B cell (primary cell): ENCODE measurements around the gene ACSL1. TPM values are rescaled to one million over a fixed set of nuclear protein-coding genes. Genes with fewer than 3 reads are reported as not detected.

Source experiments
- ATAC-seq: fragments of 200-7000 bp; cut with Tn5 transposase; one replicate; pipeline ENCODE4 v1.10.0; 2021; ENCODE audit warnings: low read depth, mild to moderate bottlenecking, moderate number of reproducible peaks, moderate library complexity
- CTCF ChIA-PET: fragments of 350-600 bp; sonication (Branson Sonifier 250); formaldehyde crosslinking; loops from one replicate; lab custom pipeline; 2021; ENCODE audit warnings: antibody characterized with exemption, inconsistent platforms; lab: Charles Lee
- POLR2A ChIA-PET: fragments of 350-600 bp; sonication (Branson Sonifier 250); formaldehyde crosslinking; loops from one replicate; lab custom pipeline; 2021; ENCODE audit warnings: antibody characterized with exemption; lab: Charles Lee
- DNase-seq: peaks from one replicate; pipeline ENCODE4 v3.0.0; 2013
- H2AFZ ChIP-seq: 2 replicates; pipeline ENCODE4 v1.6.1; 2012; ENCODE audit warnings: mild to moderate bottlenecking, low read depth, low read length; ENCODE audit not compliant: insufficient read depth, poor library complexity, severe bottlenecking
- H3K27ac ChIP-seq, 2 donors: 1 replicate in 1 of 2; 2 replicates in 1 of 2; pipeline ENCODE4 v1.5.1; 2012 to 2013; ENCODE audit warnings: low read length in 2 of 2, mild to moderate bottlenecking in 2 of 2, moderate library complexity in 1 of 2
- H3K27me3 ChIP-seq, 4 experiments: fragments of 200-600 bp in 1 of 4; sonication (generic) in 1 of 4; replicated peaks in 1 of 4; 1 replicate in 2 of 4; 2 replicates in 2 of 4; pipeline versions ENCODE4 v1.6.1 to v1.7.0; 2013 to 2016; ENCODE audit warnings: low read length in 3 of 4, mild to moderate bottlenecking in 2 of 4, mixed read lengths in 1 of 4, moderate library complexity in 1 of 4; ENCODE audit not compliant: insufficient read depth in 4 of 4, control insufficient read depth in 3 of 4; ENCODE audit errors: control extremely low read depth in 1 of 4
- H3K36me3 ChIP-seq, 2 experiments: replicated peaks in 1 of 2; 1 replicate in 1 of 2; 2 replicates in 1 of 2; pipeline versions ENCODE4 v1.6.1 to v1.7.1; 2013; ENCODE audit warnings: low read length in 1 of 2; ENCODE audit not compliant: insufficient read depth in 2 of 2, control insufficient read depth in 1 of 2; ENCODE audit errors: control extremely low read depth in 1 of 2, extremely low read depth in 1 of 2
- H3K4me1 ChIP-seq, 2 donors: fragments of 200-600 bp in 1 of 2; sonication (generic) in 1 of 2; 1 replicate in 1 of 2; 2 replicates in 1 of 2; pipeline versions ENCODE4 v1.5.1 to v1.6.1; 2013 to 2017; ENCODE audit warnings: low read length in 2 of 2; ENCODE audit not compliant: control insufficient read depth in 2 of 2, insufficient read depth in 2 of 2
- H3K4me2 ChIP-seq: replicated peaks from 2 replicates; pipeline ENCODE3; 2012; ENCODE audit warnings: mild to moderate bottlenecking, low read depth, low read length; ENCODE audit not compliant: poor library complexity, severe bottlenecking
- H3K4me3 ChIP-seq, 5 experiments: fragments of 200-600 bp in 1 of 5; sonication (generic) in 1 of 5; 1 replicate in 3 of 5; 2 replicates in 2 of 5; pipeline versions ENCODE4 v1.5.1 to v1.7.0; 2011 to 2016; ENCODE audit warnings: low read length in 4 of 5, mild to moderate bottlenecking in 4 of 5, low read depth in 2 of 5, control low read depth in 1 of 5, moderate library complexity in 1 of 5; ENCODE audit not compliant: insufficient read depth in 1 of 5; ENCODE audit errors: control extremely low read depth in 1 of 5, extremely low read depth in 1 of 5
- H3K79me2 ChIP-seq: fragments of 200-600 bp; sonication (generic); one replicate; pipeline ENCODE4 v1.6.0; 2016; ENCODE audit warnings: low read length; ENCODE audit not compliant: control insufficient read depth, insufficient read depth
- H3K9ac ChIP-seq: fragments of 200-600 bp; sonication (generic); 2 replicates; pipeline ENCODE4 v1.6.1; 2017; ENCODE audit warnings: mild to moderate bottlenecking, low read length, moderate library complexity
- H3K9me3 ChIP-seq, 3 donors: one replicate each; pipeline versions ENCODE4 v1.6.1 to v1.7.1; 2013; ENCODE audit warnings: low read length in 2 of 3; ENCODE audit not compliant: control insufficient read depth in 2 of 3, insufficient read depth in 1 of 3; ENCODE audit errors: control extremely low read depth in 1 of 3
- H4K20me1 ChIP-seq: 2 replicates; pipeline ENCODE4 v1.6.0; 2012; ENCODE audit warnings: mild to moderate bottlenecking, low read length; ENCODE audit not compliant: insufficient read depth, control insufficient read depth, poor library complexity, severe bottlenecking
- H3K27ac Mint-ChIP-seq: one replicate; pipeline ENCODE4 v1.8.0; 2021; ENCODE audit warnings: mixed read lengths
- H3K27me3 Mint-ChIP-seq: one replicate; pipeline ENCODE4 v1.8.0; 2021; ENCODE audit warnings: mixed read lengths
- H3K4me1 Mint-ChIP-seq: one replicate; pipeline ENCODE4 v1.8.0; 2021; ENCODE audit warnings: mixed read lengths
- H3K4me3 Mint-ChIP-seq: one replicate; pipeline ENCODE4 v1.8.0; 2021; ENCODE audit warnings: mixed read lengths
- H3K9me3 Mint-ChIP-seq: one replicate; pipeline ENCODE4 v1.8.0; 2022; ENCODE audit warnings: mixed read lengths; ENCODE audit not compliant: insufficient read depth
- EZH2 ChIP-seq: IDR thresholded peaks from 2 replicates; pipeline ENCODE4 v1.6.1; 2012; ENCODE audit warnings: borderline replicate concordance, low read depth, mild to moderate bottlenecking, moderate library complexity, low read length; ENCODE audit not compliant: insufficient read depth, poor library complexity, severe bottlenecking
- WGBS: methylation state at CpG from one replicate; pipeline ENCODE4 v1.1.5; 2013; ENCODE audit warnings: missing lambda C conversion rate; ENCODE audit not compliant: insufficient coverage; 5-methylcytosine and 5-hydroxymethylcytosine counted together
- intact Hi-C: fragments of 100-400 bp; cut with micrococcal nuclease; formaldehyde crosslinking; loops from one replicate; pipeline ENCODE4 v1.10.0; 2022
- polyA plus RNA-seq: library from polyadenylated mRNA; depleted of rRNA; stranded (reverse); fragments of >200 nt; gene quantifications from 2 replicates; pipeline ENCODE4 v1.2.3, GENCODE V29; 2012
- total RNA-seq, 2 donors: library from RNA; stranded (reverse); fragments of 120-200 nt in 1 of 2; gene quantifications; 1 replicate in 1 of 2; 2 replicates in 1 of 2; pipeline versions ENCODE4 v1.2.3 to v1.2.4, GENCODE V29; 2013 to 2022
- TF ChIP-seq, protein P1 (sequence below): fragments of 200-600 bp; IDR thresholded peaks from one replicate; pipeline ENCODE4 v1.8.0; 2022; ENCODE audit warnings: antibody characterized with exemption, mild to moderate bottlenecking

The ACSL1 gene
- total and polyA plus RNA-seq, 2 donors (not counting 1 experiment from before 2014, with no cell fraction given), result 6.6 to 31.8 TPM

DNA sequence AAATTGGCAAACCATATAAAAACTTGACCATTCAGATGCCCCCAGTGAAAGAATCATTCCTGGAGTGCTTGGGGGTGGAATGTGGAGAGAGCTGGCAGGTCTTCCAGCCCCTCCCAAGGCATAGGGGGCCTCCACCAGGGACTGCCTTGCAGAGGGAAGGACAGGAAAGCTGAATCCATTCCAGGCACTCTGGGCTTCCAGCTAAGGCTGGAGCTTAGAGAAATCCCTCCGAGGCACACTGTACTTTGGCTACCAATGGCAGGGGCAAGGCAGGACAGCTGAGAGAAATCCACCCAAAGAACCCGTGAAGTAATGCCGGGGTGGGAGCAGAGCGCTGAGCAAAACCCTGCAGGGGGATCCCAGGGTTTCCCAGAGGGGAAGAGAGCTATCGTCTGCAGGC is 95.8 kb downstream of the ACSL1 start:
- H3K36me3 ChIP-seq, result peaks cover 0 to under 1% of the 10 kb centered on the region in 2 experiments
- H3K4me3 Mint-ChIP-seq, result no peak overlapping the region
- POLR2A ChIA-PET, result no interaction called here
- H3K9ac ChIP-seq, result no peak overlapping the region
- peaks cover 37% of the 10 kb centered on the region for H3K4me1 Mint-ChIP-seq
- CTCF ChIA-PET, result interaction anchor here (1.1 kb wide), 1 partner anchor 16 kb away, joined by 3 read pairs; no protein-coding TSS in a partner anchor
- no peak overlapping the region for H3K4me3 ChIP-seq
- H3K27me3 ChIP-seq, result no peaks in the 10 kb centered on the region
- intact Hi-C loops, result loop anchor here (5.0 to 10.0 kb wide), 5 partner anchors 255 to 1288 kb away; partner anchors contain the start of genes CDKN2AIP, IRF2 and SLC25A4
- ATAC-seq (no peak), DNase-seq (no peak)
- H3K27me3 Mint-ChIP-seq, result no peaks in the 10 kb centered on the region
- H3K4me1 ChIP-seq, result peaks cover 12 to 24% of the 10 kb centered on the region in 2 donors
- H3K9me3 Mint-ChIP-seq, result no peaks in the 10 kb centered on the region
- H3K4me2 ChIP-seq, result no peak overlapping the region
- no peak overlapping the region for H3K27ac ChIP-seq
- peaks cover 6% of the 10 kb centered on the region for H3K79me2 ChIP-seq
- no peaks in the 10 kb centered on the region for H4K20me1 ChIP-seq
- no peaks in the 10 kb centered on the region for H3K9me3 ChIP-seq
- no peak for TF ChIP-seq EZH2
- TF ChIP-seq, protein P1, sequence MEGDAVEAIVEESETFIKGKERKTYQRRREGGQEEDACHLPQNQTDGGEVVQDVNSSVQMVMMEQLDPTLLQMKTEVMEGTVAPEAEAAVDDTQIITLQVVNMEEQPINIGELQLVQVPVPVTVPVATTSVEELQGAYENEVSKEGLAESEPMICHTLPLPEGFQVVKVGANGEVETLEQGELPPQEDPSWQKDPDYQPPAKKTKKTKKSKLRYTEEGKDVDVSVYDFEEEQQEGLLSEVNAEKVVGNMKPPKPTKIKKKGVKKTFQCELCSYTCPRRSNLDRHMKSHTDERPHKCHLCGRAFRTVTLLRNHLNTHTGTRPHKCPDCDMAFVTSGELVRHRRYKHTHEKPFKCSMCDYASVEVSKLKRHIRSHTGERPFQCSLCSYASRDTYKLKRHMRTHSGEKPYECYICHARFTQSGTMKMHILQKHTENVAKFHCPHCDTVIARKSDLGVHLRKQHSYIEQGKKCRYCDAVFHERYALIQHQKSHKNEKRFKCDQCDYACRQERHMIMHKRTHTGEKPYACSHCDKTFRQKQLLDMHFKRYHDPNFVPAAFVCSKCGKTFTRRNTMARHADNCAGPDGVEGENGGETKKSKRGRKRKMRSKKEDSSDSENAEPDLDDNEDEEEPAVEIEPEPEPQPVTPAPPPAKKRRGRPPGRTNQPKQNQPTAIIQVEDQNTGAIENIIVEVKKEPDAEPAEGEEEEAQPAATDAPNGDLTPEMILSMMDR, result no peak
- 98% methylated on average over 5 of the region's 5 CpGs for WGBS
- H3K27ac Mint-ChIP-seq, result no peak overlapping the region
- H2AFZ ChIP-seq, result no peak overlapping the region

DNA sequence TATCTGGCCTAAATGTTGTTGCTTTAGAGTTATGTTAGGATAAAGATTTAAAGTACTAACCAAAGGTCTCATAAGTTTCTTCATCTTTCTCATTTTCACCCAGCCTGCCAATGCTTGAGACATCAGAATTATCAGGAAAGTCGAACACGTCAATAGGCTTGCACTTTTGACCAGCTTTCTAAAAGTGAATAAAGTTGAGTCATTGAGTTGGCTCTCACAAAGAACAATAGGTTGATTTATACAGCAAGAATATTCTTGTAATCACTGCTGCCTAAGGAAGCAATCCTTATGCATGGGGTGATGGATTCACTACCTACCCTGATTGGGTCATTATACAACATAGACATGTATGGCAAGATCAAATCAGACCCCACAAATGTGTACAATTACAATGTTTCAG is 96.9 kb downstream of the ACSL1 start:
- no peaks in the 10 kb centered on the region for H4K20me1 ChIP-seq
- no peak overlapping the region for H3K4me3 ChIP-seq
- no CpG with 5 or more reads among the region's 2 CpGs for WGBS
- no peak overlapping the region for H3K4me2 ChIP-seq
- no peak overlapping the region for H3K27ac ChIP-seq
- no peaks in the 10 kb centered on the region for H3K9me3 ChIP-seq
- no peaks in the 10 kb centered on the region for H3K27me3 ChIP-seq
- no peak overlapping the region for H2AFZ ChIP-seq
- Mint-ChIP-seq H3K4me1 (peaks cover 29% of the 10 kb centered on the region), H3K4me3 (no peak overlapping the region), H3K27ac (no peak overlapping the region), H3K9me3 (no peaks in the 10 kb centered on the region), H3K27me3 (no peaks in the 10 kb centered on the region)
- ATAC-seq (no peak), DNase-seq (no peak)
- intact Hi-C loops, result no loop called here
- TF ChIP-seq, protein P1, result no peak
- TF ChIP-seq EZH2, result no peak
- H3K9ac ChIP-seq, result no peak overlapping the region
- ChIA-PET POLR2A (no interaction called here), CTCF (no interaction called here)
- peaks cover 0 to 2% of the 10 kb centered on the region in 2 experiments for H3K36me3 ChIP-seq
- H3K4me1 ChIP-seq, result peaks cover 6 to 24% of the 10 kb centered on the region in 2 donors
- H3K79me2 ChIP-seq, result peaks cover 6% of the 10 kb centered on the region
